GM12878 (cell line): ENCODE measurements around the gene CDC42EP1. TPM values are rescaled to one million over a fixed set of nuclear protein-coding genes. Genes with fewer than 3 reads are reported as not detected.

Experiments
- CHD4 ChIP-seq: fragments of 200-600 bp; sonication (generic); IDR thresholded peaks from 2 replicates; pipeline ENCODE4 v1.6.1; 2016; ENCODE audit warnings: mild to moderate bottlenecking
- ETV6 ChIP-seq, 2 experiments: fragments of 450-650 bp in 1 of 2; IDR thresholded peaks in 1 of 2; conservative IDR thresholded peaks in 1 of 2; 2 replicates each; pipeline ENCODE4 v1.6.1; 2014; ENCODE audit warnings: antibody characterized with exemption in 1 of 2, borderline replicate concordance in 1 of 2, low read depth in 1 of 2, mild to moderate bottlenecking in 1 of 2, moderate library complexity in 1 of 2
- HDAC6 ChIP-seq: fragments of 200-600 bp; sonication (generic); IDR thresholded peaks from one replicate; pipeline ENCODE4 v1.8.0; 2017; ENCODE audit warnings: antibody characterized with exemption; ENCODE audit not compliant: unreplicated experiment
- TARDBP ChIP-seq: IDR thresholded peaks from 2 replicates; pipeline ENCODE4 v1.6.1; 2016; ENCODE audit warnings: borderline replicate concordance
- polyA plus RNA-seq, 11 experiments: library from polyadenylated mRNA; depleted of rRNA in 4 of 11; unstranded in 6 of 11; stranded (reverse) in 5 of 11; fragments of >200 nt; fragmentation: Nextera tagmentation in 4 of 11; fragmentation: Illumina TruSeq in 1 of 11; extraction: Ambion mirVana in 4 of 11; extraction: Trizol in 1 of 11; gene quantifications; 1 replicate in 1 of 11; 2 replicates in 10 of 11; pipeline versions ENCODE4 v1.2.1 to v1.2.3, GENCODE V29; 2011 to 2016; ENCODE audit warnings: inconsistent platforms in 2 of 11, missing spikeins in 2 of 11, low read depth in 1 of 11
- small RNA-seq: library from RNA; depleted of rRNA; stranded (forward); fragments of <200 nt; gene quantifications from one replicate; pipeline ENCODE3, GENCODE V24; 2014
- total RNA-seq, 4 experiments: library from RNA; depleted of rRNA in 3 of 4; stranded (reverse); fragments of >200 nt in 3 of 4; fragmentation: Illumina TruSeq in 1 of 4; extraction: Trizol in 1 of 4; gene quantifications; 2 replicates each; pipeline versions ENCODE4 v1.2.1 to v1.2.3, GENCODE V29; 2013 to 2021
- TF ChIP-seq, protein P1 (sequence below): fragments of 450-650 bp; IDR thresholded peaks from 2 replicates; pipeline ENCODE4 v1.6.1; 2017; ENCODE audit warnings: mild to moderate bottlenecking, moderate library complexity

Gene CDC42EP1
- total and polyA plus RNA-seq, 10 of the 15 experiments (the other 5 are each of a cell fraction or from before 2014, with no cell fraction given), result 0.04 to 0.33 (median 0.09) TPM; not detected in 7

DNA sequence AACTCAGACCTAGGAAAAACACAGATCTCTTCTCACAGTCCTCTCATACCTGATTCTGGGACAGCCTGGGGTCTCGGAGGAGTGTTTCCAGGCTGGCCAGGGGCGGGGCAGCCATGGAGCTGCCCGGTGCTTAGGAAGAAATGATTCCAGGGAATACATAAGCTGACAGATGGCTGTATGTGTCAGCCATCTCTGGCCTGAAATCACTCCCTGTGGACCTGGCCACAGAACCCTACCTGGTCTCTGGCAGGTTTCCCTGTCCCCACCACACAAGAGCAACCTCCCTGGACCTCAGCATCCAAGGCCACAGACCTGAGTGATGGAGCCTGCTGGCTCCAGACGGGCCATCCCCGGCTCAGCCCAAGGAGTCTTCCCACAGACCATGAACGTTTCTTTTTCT is 58.4 kb downstream of the CDC42EP1 start (continued):
- TF ChIP-seq ETV6 (conservative IDR thresholded peaks at IDR 0.05 in 1 of 2, IDR thresholded peaks at IDR 0.05 in 1 of 2; ENCODE audit: borderline replicate concordance in 1 of 2, low read depth in 1 of 2) (no peak), HDAC6 (no peak), TARDBP (no peak), CHD4 (no peak)
- TF ChIP-seq, protein P1, sequence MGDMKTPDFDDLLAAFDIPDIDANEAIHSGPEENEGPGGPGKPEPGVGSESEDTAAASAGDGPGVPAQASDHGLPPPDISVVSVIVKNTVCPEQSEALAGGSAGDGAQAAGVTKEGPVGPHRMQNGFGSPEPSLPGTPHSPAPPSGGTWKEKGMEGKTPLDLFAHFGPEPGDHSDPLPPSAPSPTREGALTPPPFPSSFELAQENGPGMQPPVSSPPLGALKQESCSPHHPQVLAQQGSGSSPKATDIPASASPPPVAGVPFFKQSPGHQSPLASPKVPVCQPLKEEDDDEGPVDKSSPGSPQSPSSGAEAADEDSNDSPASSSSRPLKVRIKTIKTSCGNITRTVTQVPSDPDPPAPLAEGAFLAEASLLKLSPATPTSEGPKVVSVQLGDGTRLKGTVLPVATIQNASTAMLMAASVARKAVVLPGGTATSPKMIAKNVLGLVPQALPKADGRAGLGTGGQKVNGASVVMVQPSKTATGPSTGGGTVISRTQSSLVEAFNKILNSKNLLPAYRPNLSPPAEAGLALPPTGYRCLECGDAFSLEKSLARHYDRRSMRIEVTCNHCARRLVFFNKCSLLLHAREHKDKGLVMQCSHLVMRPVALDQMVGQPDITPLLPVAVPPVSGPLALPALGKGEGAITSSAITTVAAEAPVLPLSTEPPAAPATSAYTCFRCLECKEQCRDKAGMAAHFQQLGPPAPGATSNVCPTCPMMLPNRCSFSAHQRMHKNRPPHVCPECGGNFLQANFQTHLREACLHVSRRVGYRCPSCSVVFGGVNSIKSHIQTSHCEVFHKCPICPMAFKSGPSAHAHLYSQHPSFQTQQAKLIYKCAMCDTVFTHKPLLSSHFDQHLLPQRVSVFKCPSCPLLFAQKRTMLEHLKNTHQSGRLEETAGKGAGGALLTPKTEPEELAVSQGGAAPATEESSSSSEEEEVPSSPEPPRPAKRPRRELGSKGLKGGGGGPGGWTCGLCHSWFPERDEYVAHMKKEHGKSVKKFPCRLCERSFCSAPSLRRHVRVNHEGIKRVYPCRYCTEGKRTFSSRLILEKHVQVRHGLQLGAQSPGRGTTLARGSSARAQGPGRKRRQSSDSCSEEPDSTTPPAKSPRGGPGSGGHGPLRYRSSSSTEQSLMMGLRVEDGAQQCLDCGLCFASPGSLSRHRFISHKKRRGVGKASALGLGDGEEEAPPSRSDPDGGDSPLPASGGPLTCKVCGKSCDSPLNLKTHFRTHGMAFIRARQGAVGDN, result no peak

Small RNAs within 50 kb of the gene (small RNA-seq; reads per million reads assigned to genes)
- gene RF00017, result not detected

Other genes with a start within 250 kb of the CDC42EP1 start
Only the 7 nearest of the 11 such genes appear.
- 66.5 and 80.0 TPM in 2 replicates for gene MFNG, start 74.1 kb upstream of the CDC42EP1 start, total RNA-seq (2014; rRNA removed)
- gene MFNG, start 74.1 kb upstream of the CDC42EP1 start, total RNA-seq (2014; rRNA removed; fragmentation: Illumina TruSeq; extraction: Trizol), result 37.0 and 41.4 TPM in 2 replicates
- gene MFNG, start 74.1 kb upstream of the CDC42EP1 start, total RNA-seq (2021), result 95.5 and 99.1 TPM in 2 replicates
- gene MFNG, start 74.1 kb upstream of the CDC42EP1 start, polyA plus RNA-seq (2011; rRNA removed), result 28.6 and 57.0 TPM in 2 replicates
- 14.1 and 36.9 TPM in 2 replicates for gene MFNG, start 74.1 kb upstream of the CDC42EP1 start, polyA plus RNA-seq (2014; fragmentation: Illumina TruSeq; extraction: Trizol)
- 10 to 100 TPM; 11.5 to 26.1 TPM for gene MFNG, start 74.1 kb upstream of the CDC42EP1 start, polyA plus RNA-seq (2014; fragmentation: Nextera tagmentation; extraction: Ambion mirVana)
- 88.5 and 91.4 TPM in 2 replicates for gene MFNG, start 74.1 kb upstream of the CDC42EP1 start, polyA plus RNA-seq (2014; rRNA removed)
- gene MFNG, start 74.1 kb upstream of the CDC42EP1 start, polyA plus RNA-seq (2016; fragmentation: Nextera tagmentation; extraction: Ambion mirVana), result 100 to 1,000 TPM; 100 to 117 TPM
- gene CARD10, start 41.1 kb upstream of the CDC42EP1 start, total RNA-seq (2014; rRNA removed), result not detected in 2 replicates
- not detected in 2 replicates for gene CARD10, start 41.1 kb upstream of the CDC42EP1 start, total RNA-seq (2014; rRNA removed; fragmentation: Illumina TruSeq; extraction: Trizol)
- gene CARD10, start 41.1 kb upstream of the CDC42EP1 start, total RNA-seq (2021), result 0.08 and 0.21 TPM in 2 replicates
- 0.04 and 0.10 TPM in 2 replicates for gene CARD10, start 41.1 kb upstream of the CDC42EP1 start, polyA plus RNA-seq (2011; rRNA removed)
- gene CARD10, start 41.1 kb upstream of the CDC42EP1 start, polyA plus RNA-seq (2014; fragmentation: Illumina TruSeq; extraction: Trizol), result not detected in 2 replicates
- gene CARD10, start 41.1 kb upstream of the CDC42EP1 start, polyA plus RNA-seq (2014; fragmentation: Nextera tagmentation; extraction: Ambion mirVana), result not detected
- gene CARD10, start 41.1 kb upstream of the CDC42EP1 start, polyA plus RNA-seq (2014; rRNA removed), result 0.10 TPM in 1 of 2 replicates, not detected in the other
- gene CARD10, start 41.1 kb upstream of the CDC42EP1 start, polyA plus RNA-seq (2016; fragmentation: Nextera tagmentation; extraction: Ambion mirVana), result not detected
- 0.56 and 0.60 TPM in 2 replicates for gene LGALS2, start 19.6 kb downstream of the CDC42EP1 start, total RNA-seq (2014; rRNA removed)
- 0.58 and 0.69 TPM in 2 replicates for gene LGALS2, start 19.6 kb downstream of the CDC42EP1 start, total RNA-seq (2014; rRNA removed; fragmentation: Illumina TruSeq; extraction: Trizol)
- gene LGALS2, start 19.6 kb downstream of the CDC42EP1 start, total RNA-seq (2021), result 0.67 and 0.85 TPM in 2 replicates
- 1.2 and 2.7 TPM in 2 replicates for gene LGALS2, start 19.6 kb downstream of the CDC42EP1 start, polyA plus RNA-seq (2011; rRNA removed)
- 0.56 TPM in 1 of 2 replicates, not detected in the other for gene LGALS2, start 19.6 kb downstream of the CDC42EP1 start, polyA plus RNA-seq (2014; fragmentation: Illumina TruSeq; extraction: Trizol)
- gene LGALS2, start 19.6 kb downstream of the CDC42EP1 start, polyA plus RNA-seq (2014; fragmentation: Nextera tagmentation; extraction: Ambion mirVana), result 1 to 10 TPM; 1.8 to 2.9 TPM
- 0.77 and 1.9 TPM in 2 replicates for gene LGALS2, start 19.6 kb downstream of the CDC42EP1 start, polyA plus RNA-seq (2014; rRNA removed)
- gene LGALS2, start 19.6 kb downstream of the CDC42EP1 start, polyA plus RNA-seq (2016; fragmentation: Nextera tagmentation; extraction: Ambion mirVana), result under 1 TPM in 1 of 2 experiments, not detected in 1; 0.38 TPM
- gene GGA1, start 48.4 kb downstream of the CDC42EP1 start, total RNA-seq (2014; rRNA removed), result 43.1 and 53.4 TPM in 2 replicates
- 29.1 and 30.4 TPM in 2 replicates for gene GGA1, start 48.4 kb downstream of the CDC42EP1 start, total RNA-seq (2014; rRNA removed; fragmentation: Illumina TruSeq; extraction: Trizol)
- gene GGA1, start 48.4 kb downstream of the CDC42EP1 start, total RNA-seq (2021), result 55.0 and 63.4 TPM in 2 replicates
- 38.7 and 43.7 TPM in 2 replicates for gene GGA1, start 48.4 kb downstream of the CDC42EP1 start, polyA plus RNA-seq (2011; rRNA removed)
- 23.4 and 31.6 TPM in 2 replicates for gene GGA1, start 48.4 kb downstream of the CDC42EP1 start, polyA plus RNA-seq (2014; fragmentation: Illumina TruSeq; extraction: Trizol)
- gene GGA1, start 48.4 kb downstream of the CDC42EP1 start, polyA plus RNA-seq (2014; fragmentation: Nextera tagmentation; extraction: Ambion mirVana), result 1 to 10 TPM; 1.4 to 4.8 TPM
- gene GGA1, start 48.4 kb downstream of the CDC42EP1 start, polyA plus RNA-seq (2014; rRNA removed), result 77.8 and 79.4 TPM in 2 replicates
- 10 to 100 TPM; 45.0 to 48.0 TPM for gene GGA1, start 48.4 kb downstream of the CDC42EP1 start, polyA plus RNA-seq (2016; fragmentation: Nextera tagmentation; extraction: Ambion mirVana)
- 34.0 and 37.5 TPM in 2 replicates for gene SH3BP1, start 79.2 kb downstream of the CDC42EP1 start, total RNA-seq (2014; rRNA removed)
- gene SH3BP1, start 79.2 kb downstream of the CDC42EP1 start, total RNA-seq (2014; rRNA removed; fragmentation: Illumina TruSeq; extraction: Trizol), result 16.8 and 17.9 TPM in 2 replicates
- gene SH3BP1, start 79.2 kb downstream of the CDC42EP1 start, total RNA-seq (2021), result 67.0 and 70.5 TPM in 2 replicates
- gene SH3BP1, start 79.2 kb downstream of the CDC42EP1 start, polyA plus RNA-seq (2011; rRNA removed), result 14.5 and 27.0 TPM in 2 replicates
- gene SH3BP1, start 79.2 kb downstream of the CDC42EP1 start, polyA plus RNA-seq (2014; fragmentation: Illumina TruSeq; extraction: Trizol), result 22.9 and 58.6 TPM in 2 replicates
- 1 to 10 TPM in 1 of 2 experiments, under 1 TPM in 1; 0.29 to 1.1 TPM for gene SH3BP1, start 79.2 kb downstream of the CDC42EP1 start, polyA plus RNA-seq (2014; fragmentation: Nextera tagmentation; extraction: Ambion mirVana)
- gene SH3BP1, start 79.2 kb downstream of the CDC42EP1 start, polyA plus RNA-seq (2014; rRNA removed), result 31.7 and 43.3 TPM in 2 replicates
- 1 to 10 TPM; 4.8 to 9.9 TPM for gene SH3BP1, start 79.2 kb downstream of the CDC42EP1 start, polyA plus RNA-seq (2016; fragmentation: Nextera tagmentation; extraction: Ambion mirVana)
- gene PDXP, start 98.2 kb downstream of the CDC42EP1 start, total RNA-seq (2014; rRNA removed), result 36.8 and 41.1 TPM in 2 replicates
- 27.2 and 29.7 TPM in 2 replicates for gene PDXP, start 98.2 kb downstream of the CDC42EP1 start, total RNA-seq (2014; rRNA removed; fragmentation: Illumina TruSeq; extraction: Trizol)
- gene PDXP, start 98.2 kb downstream of the CDC42EP1 start, total RNA-seq (2021), result 38.6 and 44.7 TPM in 2 replicates
- gene PDXP, start 98.2 kb downstream of the CDC42EP1 start, polyA plus RNA-seq (2011; rRNA removed), result 25.4 and 39.4 TPM in 2 replicates
- gene PDXP, start 98.2 kb downstream of the CDC42EP1 start, polyA plus RNA-seq (2014; fragmentation: Illumina TruSeq; extraction: Trizol), result 30.1 and 40.0 TPM in 2 replicates
- 10 to 100 TPM in 1 of 2 experiments, 1 to 10 TPM in 1; 9.8 to 15.2 TPM for gene PDXP, start 98.2 kb downstream of the CDC42EP1 start, polyA plus RNA-seq (2014; fragmentation: Nextera tagmentation; extraction: Ambion mirVana)
- gene PDXP, start 98.2 kb downstream of the CDC42EP1 start, polyA plus RNA-seq (2014; rRNA removed), result 56.7 and 57.9 TPM in 2 replicates
- 1 to 10 TPM; 4.4 to 4.8 TPM for gene PDXP, start 98.2 kb downstream of the CDC42EP1 start, polyA plus RNA-seq (2016; fragmentation: Nextera tagmentation; extraction: Ambion mirVana)
- 1,028 and 1,163 TPM in 2 replicates for gene LGALS1, start 115.2 kb downstream of the CDC42EP1 start, total RNA-seq (2014; rRNA removed)
- gene LGALS1, start 115.2 kb downstream of the CDC42EP1 start, total RNA-seq (2014; rRNA removed; fragmentation: Illumina TruSeq; extraction: Trizol), result 508 and 518 TPM in 2 replicates
- gene LGALS1, start 115.2 kb downstream of the CDC42EP1 start, total RNA-seq (2021), result 636 and 637 TPM in 2 replicates
- gene LGALS1, start 115.2 kb downstream of the CDC42EP1 start, polyA plus RNA-seq (2011; rRNA removed), result 690 and 1,889 TPM in 2 replicates
- gene LGALS1, start 115.2 kb downstream of the CDC42EP1 start, polyA plus RNA-seq (2014; fragmentation: Illumina TruSeq; extraction: Trizol), result 56.5 and 312 TPM in 2 replicates
- gene LGALS1, start 115.2 kb downstream of the CDC42EP1 start, polyA plus RNA-seq (2014; fragmentation: Nextera tagmentation; extraction: Ambion mirVana), result 100 to 1,000 TPM; 571 TPM
- gene LGALS1, start 115.2 kb downstream of the CDC42EP1 start, polyA plus RNA-seq (2014; rRNA removed), result 1,386 and 1,631 TPM in 2 replicates
- gene LGALS1, start 115.2 kb downstream of the CDC42EP1 start, polyA plus RNA-seq (2016; fragmentation: Nextera tagmentation; extraction: Ambion mirVana), result 100 to 1,000 TPM; 777 to 791 TPM